ENCODE data around the gene ZFP28. TPM values are rescaled to one million over a fixed set of nuclear protein-coding genes. Genes with fewer than 3 reads are reported as not detected.

Gene ZFP28
- total and polyA plus RNA-seq, 2 of the 4 experiments (the other 2 are of a cell fraction): 3.0 to 6.5 TPM

GRCh38 chr19:56573914-56574313 is 35.2 kb downstream of the ZFP28 start:
- Histone ChIP-seq H3K4me2 (ENCODE audit: low read depth, low read length) (no peak overlapping the region), H2BK5ac (ENCODE audit: low read depth, low read length, poor library complexity, severe bottlenecking) (no peak overlapping the region), H2BK15ac (ENCODE audit: low read depth, low read length) (no peak overlapping the region), H4K5ac (ENCODE audit: low read depth, low read length) (no peak overlapping the region), H3K18ac (ENCODE audit: low read depth, low read length) (no peak overlapping the region), H2BK20ac (ENCODE audit: low read depth, low read length) (no peak overlapping the region), H3K9ac (ENCODE audit: low read depth, low read length) (no peak overlapping the region), H3K14ac (replicated peaks; ENCODE audit: low read depth, low read length) (no peak overlapping the region), H3K36me3 (ENCODE audit: control insufficient read depth, insufficient read depth, low read length) (peaks cover 41% of the 10 kb centered on the region), H3K27me3 (ENCODE audit: control insufficient read depth, insufficient read depth, low read length) (no peaks in the 10 kb centered on the region), H3K4ac (ENCODE audit: low read depth, low read length) (no peak overlapping the region), H3K4me3 (ENCODE audit: insufficient read depth, low read depth, low read length) (no peak overlapping the region), H3K9me3 (ENCODE audit: control insufficient read depth, insufficient read depth, low read length) (peaks cover 79% of the 10 kb centered on the region), H3K4me1 (ENCODE audit: control insufficient read depth, insufficient read depth, low read length) (no peaks in the 10 kb centered on the region), H2AFZ (replicated peaks; ENCODE audit: low read length, poor library complexity) (no peak overlapping the region), H4K20me1 (ENCODE audit: insufficient read depth, low read length) (no peaks in the 10 kb centered on the region), H4K91ac (ENCODE audit: insufficient read depth, low read depth, low read length) (no peak overlapping the region), H3K79me1 (ENCODE audit: low read depth in 1 of 2, low read length in 2 of 2) (no peaks in the 10 kb centered on the region), H2BK120ac (ENCODE audit: low read depth, low read length) (no peak overlapping the region), H4K8ac (ENCODE audit: low read depth in 2 of 2, low read length in 2 of 2) (no peak overlapping the region), H3K27ac (ENCODE audit: insufficient read depth, low read length) (no peak overlapping the region), H3K56ac (ENCODE audit: extremely low read depth, insufficient read depth, low read length) (no peak overlapping the region), H2AK5ac (ENCODE audit: low read depth, low read length) (no peak overlapping the region), H3K23ac (ENCODE audit: low read depth, low read length) (no peak overlapping the region), H3K9me1 (ENCODE audit: insufficient read depth, low read length) (no peaks in the 10 kb centered on the region), H2AK9ac (replicated peaks; ENCODE audit: low read depth, low read length, poor library complexity) (no peak overlapping the region)
- BruUV-seq (replicated peaks): no TSS peak
- TF ChIP-seq MAZ (IDR thresholded peaks at IDR 0.05; ENCODE audit: borderline replicate concordance, low read depth, low read length) (no peak), MXI1 (IDR thresholded peaks at IDR 0.05; ENCODE audit: borderline replicate concordance, low read depth, low read length) (no peak), NFE2L2 (IDR thresholded peaks at IDR 0.05; ENCODE audit: low read depth, low read length) (no peak), CEBPB (IDR thresholded peaks at IDR 0.05; ENCODE audit: low read depth, low read length) (no peak), CTCF (conservative IDR thresholded peaks at IDR 0.05; ENCODE audit: low read depth, low read length) (no peak), BHLHE40 (IDR thresholded peaks at IDR 0.05; ENCODE audit: low read depth, low read length) (no peak), MAFK (IDR thresholded peaks at IDR 0.05; ENCODE audit: low read depth, low read length) (no peak; the same call in 1 of the 2 replicates), SMC3 (IDR thresholded peaks at IDR 0.05; ENCODE audit: low read depth, low read length) (no peak), FOS (IDR thresholded peaks at IDR 0.05; ENCODE audit: low read depth, low read length) (no peak), RAD21 (IDR thresholded peaks at IDR 0.05; ENCODE audit: low read length) (no peak), POLR2A (IDR thresholded peaks at IDR 0.05; ENCODE audit: low read depth, low read length) (no peak), USF2 (IDR thresholded peaks at IDR 0.05; ENCODE audit: low read depth, low read length) (no peak), RFX5 (IDR thresholded peaks at IDR 0.05; ENCODE audit: low read depth, low read length) (no peak), CHD1 (IDR thresholded peaks at IDR 0.05; ENCODE audit: low read depth, low read length) (no peak)
- POLR2A ChIA-PET (ENCODE audit: unreplicated experiment): no interaction called here
- no peak for ATAC-seq (ENCODE audit: low read depth)
- CTCF ChIA-PET: no interaction called here
- WGBS, 2 experiments (ENCODE audit: extremely low coverage in 2 of 2, insufficient read length in 1 of 2): no CpG with 5 or more reads among the region's 3 CpGs
- dilution Hi-C loops (cut with HindIII; ENCODE audit: low sequenced_read_pairs, unreplicated experiment) (no loop called here), in situ Hi-C loops (cut with MboI; ENCODE audit: low sequenced_read_pairs) (no loop called here), intact Hi-C loops (cut with micrococcal nuclease) (no loop called here)
- DNase-seq: no peak
